ENCODE results near the gene XKR8. TPM values are rescaled to one million over a fixed set of nuclear protein-coding genes. Genes with fewer than 3 reads are reported as not detected.

The XKR8 gene
- total and polyA plus RNA-seq, 12 donors: 2.6 to 10.7 (median 5.5) TPM

DNA sequence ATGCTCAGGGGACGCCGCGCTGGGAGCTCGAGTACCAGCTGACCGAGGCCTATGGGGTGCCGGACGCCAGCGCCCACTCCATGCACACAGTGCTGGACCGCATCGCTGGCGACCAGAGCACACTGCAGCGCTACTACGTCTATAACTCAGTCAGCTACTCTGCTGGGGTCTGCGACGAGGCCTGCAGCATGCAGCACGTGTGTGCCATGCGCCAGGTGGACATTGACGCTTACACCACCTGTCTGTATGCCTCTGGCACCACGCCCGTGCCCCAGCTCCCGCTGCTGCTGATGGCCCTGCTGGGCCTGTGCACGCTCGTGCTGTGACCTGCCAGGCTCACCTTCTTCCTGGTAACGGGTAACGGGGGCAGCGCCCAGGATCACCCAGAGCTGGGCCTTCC is 1.3 kb upstream of the XKR8 start:
- Histone ChIP-seq H3K27ac (no peak overlapping the region), H3K9me3 (replicated peaks in 1 of 3) (no peaks in the 10 kb centered on the region), H3K4me1 (replicated peaks in 1 of 2) (peaks cover 13 to 22% of the 10 kb centered on the region in 2 donors), H3K4me3 (no peak overlapping the region), H3K36me3 (replicated peaks in 1 of 2) (no peaks in the 10 kb centered on the region), H3K27me3 (no peaks in the 10 kb centered on the region)
- intact Hi-C loops (cut with DNase I): no loop called here
- WGBS, 4 donors: 93 to 96% (median 95%) methylated on average over 8 to 26 of the region's 26 CpGs
- no peak for DNase-seq
- no peak for TF ChIP-seq POLR2A (IDR thresholded peaks at IDR 0.05)
- TF ChIP-seq, protein P1, sequence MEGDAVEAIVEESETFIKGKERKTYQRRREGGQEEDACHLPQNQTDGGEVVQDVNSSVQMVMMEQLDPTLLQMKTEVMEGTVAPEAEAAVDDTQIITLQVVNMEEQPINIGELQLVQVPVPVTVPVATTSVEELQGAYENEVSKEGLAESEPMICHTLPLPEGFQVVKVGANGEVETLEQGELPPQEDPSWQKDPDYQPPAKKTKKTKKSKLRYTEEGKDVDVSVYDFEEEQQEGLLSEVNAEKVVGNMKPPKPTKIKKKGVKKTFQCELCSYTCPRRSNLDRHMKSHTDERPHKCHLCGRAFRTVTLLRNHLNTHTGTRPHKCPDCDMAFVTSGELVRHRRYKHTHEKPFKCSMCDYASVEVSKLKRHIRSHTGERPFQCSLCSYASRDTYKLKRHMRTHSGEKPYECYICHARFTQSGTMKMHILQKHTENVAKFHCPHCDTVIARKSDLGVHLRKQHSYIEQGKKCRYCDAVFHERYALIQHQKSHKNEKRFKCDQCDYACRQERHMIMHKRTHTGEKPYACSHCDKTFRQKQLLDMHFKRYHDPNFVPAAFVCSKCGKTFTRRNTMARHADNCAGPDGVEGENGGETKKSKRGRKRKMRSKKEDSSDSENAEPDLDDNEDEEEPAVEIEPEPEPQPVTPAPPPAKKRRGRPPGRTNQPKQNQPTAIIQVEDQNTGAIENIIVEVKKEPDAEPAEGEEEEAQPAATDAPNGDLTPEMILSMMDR (IDR thresholded peaks at IDR 0.05): no peak

DNA sequence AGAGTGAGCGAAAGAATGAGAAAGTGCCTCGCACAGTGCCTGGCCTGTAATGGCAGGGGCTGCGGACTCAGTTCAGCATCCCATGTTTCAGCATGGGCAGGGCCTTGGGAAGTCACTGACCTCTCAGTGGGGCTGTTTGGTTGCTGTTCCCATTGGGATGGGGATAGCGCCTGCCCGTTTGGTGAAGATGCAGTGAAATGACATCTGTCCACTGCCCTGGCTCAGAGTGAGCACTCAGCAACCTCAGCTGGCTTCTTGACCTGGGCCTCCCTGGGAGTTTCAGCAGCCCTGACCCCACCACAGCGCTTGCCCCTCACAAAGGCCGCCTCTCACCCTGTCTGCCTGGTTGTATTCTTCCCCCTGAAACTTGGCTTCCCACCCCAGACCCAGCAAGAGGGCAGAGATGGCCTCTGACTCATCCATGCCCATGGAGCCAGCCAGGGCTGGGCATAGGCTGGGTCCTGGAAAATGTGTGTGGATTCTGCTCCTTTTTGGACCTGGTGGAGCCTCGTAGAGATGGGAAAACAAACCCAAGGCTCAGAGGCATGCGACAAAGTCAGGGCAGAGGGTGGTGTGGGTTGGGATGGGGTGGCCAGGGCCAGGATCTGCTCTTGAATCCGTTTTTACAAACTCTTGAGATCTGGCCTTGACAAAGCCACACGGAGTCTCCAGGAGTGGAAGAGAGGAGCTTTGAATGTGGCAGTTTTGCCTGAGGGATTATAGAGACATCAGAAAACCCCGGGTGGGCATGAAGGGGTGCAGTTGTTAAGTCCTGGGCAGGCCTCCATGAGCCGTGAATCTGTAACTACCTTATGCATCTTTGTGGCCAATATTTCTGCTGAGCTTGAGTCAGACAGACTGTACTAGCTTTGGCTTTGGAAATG is 1.2 kb downstream of the XKR8 start:
- TF ChIP-seq, protein P1 (IDR thresholded peaks at IDR 0.05): no peak
- no peak for TF ChIP-seq POLR2A (IDR thresholded peaks at IDR 0.05)
- Histone ChIP-seq H3K27ac (peak overlapping the region in 3 of 5 donors; percentile 85 to 92 (median 89)), H3K36me3 (replicated peaks in 1 of 2) (peaks cover 0 to 12% of the 10 kb centered on the region in 2 donors), H3K4me1 (replicated peaks in 1 of 2) (peaks cover 13 to 22% of the 10 kb centered on the region in 2 donors), H3K27me3 (no peaks in the 10 kb centered on the region), H3K9me3 (replicated peaks in 1 of 3) (no peaks in the 10 kb centered on the region), H3K4me3 (peak overlapping the region in 1 of 4 donors; percentile 64)
- WGBS, 4 donors: 49 to 54% (median 51%) methylated on average over 10 to 13 of the region's 13 CpGs
- intact Hi-C loops (cut with DNase I): no loop called here
- peak in 6 of 7 donors; percentile 44 to 79 (median 53) for DNase-seq

DNA sequence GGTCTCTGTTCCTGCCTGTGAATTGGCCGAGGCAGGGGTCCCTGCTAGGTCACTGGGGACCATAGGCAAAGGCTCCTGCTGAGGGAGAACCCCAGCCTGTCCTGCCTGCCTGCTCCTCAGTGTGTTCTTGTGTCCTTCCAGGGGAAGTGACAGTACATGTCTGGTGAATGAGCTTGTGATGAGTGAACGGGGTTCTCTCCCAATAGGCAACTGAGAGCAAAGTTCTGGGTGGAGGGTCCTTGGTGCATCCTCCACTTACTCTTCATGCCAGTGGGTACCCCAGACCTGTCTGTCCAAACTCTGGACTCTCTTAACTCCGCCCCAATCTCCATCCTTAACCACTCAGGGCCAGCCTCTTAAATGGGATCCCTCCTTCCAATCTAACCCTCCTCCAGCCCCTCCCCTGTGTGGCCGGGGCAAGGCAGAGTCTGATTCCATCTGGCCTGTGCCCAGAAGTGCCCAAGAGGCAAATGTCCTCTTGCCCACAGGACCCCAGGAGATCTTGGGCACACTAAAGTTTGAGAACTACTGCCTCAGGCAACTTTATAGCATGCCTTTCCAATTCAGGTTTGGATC is 2.0 kb downstream of the XKR8 start:
- WGBS, 4 donors: 54 to 65% (median 57%) methylated on average over 3 to 4 of the region's 4 CpGs
- Histone ChIP-seq H3K9me3 (replicated peaks in 1 of 3) (no peaks in the 10 kb centered on the region), H3K36me3 (replicated peaks in 1 of 2) (peaks cover 0 to 15% of the 10 kb centered on the region in 2 donors), H3K27me3 (no peaks in the 10 kb centered on the region), H3K27ac (peak overlapping the region in 3 of 5 donors; percentile 85 to 92 (median 89)), H3K4me1 (replicated peaks in 1 of 2) (peaks cover 13 to 22% of the 10 kb centered on the region in 2 donors), H3K4me3 (no peak overlapping the region)
- intact Hi-C loops (cut with DNase I): no loop called here
- DNase-seq: no peak
- TF ChIP-seq POLR2A (IDR thresholded peaks at IDR 0.05): no peak
- TF ChIP-seq, protein P1 (IDR thresholded peaks at IDR 0.05): no peak

DNA sequence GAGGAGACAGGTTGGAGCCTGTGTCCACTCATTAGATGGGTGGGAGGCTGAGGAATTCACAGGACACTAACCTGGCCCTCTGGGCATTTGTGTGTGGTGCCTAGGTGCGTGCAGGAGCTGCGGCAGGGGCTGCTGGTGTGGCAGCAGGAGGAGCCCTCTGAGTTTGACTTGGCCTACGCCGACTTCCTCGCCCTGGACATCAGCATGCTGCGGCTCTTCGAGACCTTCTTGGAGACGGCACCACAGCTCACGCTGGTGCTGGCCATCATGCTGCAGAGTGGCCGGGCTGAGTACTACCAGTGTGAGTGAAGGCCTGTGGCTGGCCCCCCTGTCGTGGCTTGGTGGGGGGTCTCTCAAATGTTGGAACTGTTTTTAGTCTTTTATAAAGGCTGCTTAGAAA is 3.6 kb downstream of the XKR8 start:
- Histone ChIP-seq H3K4me3 (no peak overlapping the region), H3K27me3 (no peaks in the 10 kb centered on the region), H3K36me3 (replicated peaks in 1 of 2) (peaks cover 0 to 27% of the 10 kb centered on the region in 2 donors), H3K9me3 (replicated peaks in 1 of 3) (no peaks in the 10 kb centered on the region), H3K27ac (no peak overlapping the region), H3K4me1 (replicated peaks in 1 of 2) (peaks cover 13 to 22% of the 10 kb centered on the region in 2 donors)
- intact Hi-C loops (cut with DNase I): no loop called here
- TF ChIP-seq, protein P1 (IDR thresholded peaks at IDR 0.05): no peak
- TF ChIP-seq POLR2A (IDR thresholded peaks at IDR 0.05): no peak
- WGBS, 4 donors: 93 to 100% (median 95%) methylated on average over 3 to 11 of the region's 11 CpGs
- DNase-seq: no peak

All from adrenal gland (tissue), 12 donors.